ENCODE measurements around the gene ADAMTS12.

ADAMTS12 gene

DNA sequence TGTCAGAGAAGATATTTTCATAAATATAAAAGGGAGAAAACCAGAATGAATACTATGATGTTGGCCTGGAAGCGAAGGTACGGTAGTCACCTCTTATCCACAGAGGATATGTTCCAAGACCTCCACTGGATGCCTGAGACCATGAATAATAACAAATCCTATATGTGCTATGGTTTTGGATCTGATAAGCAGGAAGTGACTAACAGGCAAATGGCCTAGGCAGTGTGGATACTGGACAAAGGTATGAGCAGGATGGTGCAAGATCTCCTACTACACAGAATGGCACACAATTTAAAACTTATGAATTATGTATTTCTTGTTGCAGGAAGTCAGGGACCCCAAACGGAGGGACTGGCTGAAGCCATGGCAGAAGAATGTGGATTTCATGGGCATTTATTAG, 48.2 kb downstream of the ADAMTS12 start:
- Mint-ChIP-seq H3K36me3 (ENCODE audit: low read depth) (no peaks in the 10 kb centered on the region), H3K4me1 (ENCODE audit: low read depth) (peaks cover 8% of the 10 kb centered on the region), H3K9me3 (no peaks in the 10 kb centered on the region), H3K4me3 (no peak overlapping the region), H3K27ac (no peak overlapping the region), H3K27me3 (no peaks in the 10 kb centered on the region)
- DNase-seq, result no peak

GRCh38 chr5:33842456-33842855, 49.3 kb downstream of the ADAMTS12 start:
- H3K36me3 Mint-ChIP-seq (ENCODE audit: low read depth), result no peaks in the 10 kb centered on the region
- H3K9me3 Mint-ChIP-seq, result no peaks in the 10 kb centered on the region
- no peaks in the 10 kb centered on the region for H3K27me3 Mint-ChIP-seq
- peaks cover 8% of the 10 kb centered on the region for H3K4me1 Mint-ChIP-seq (ENCODE audit: low read depth)
- DNase-seq, result no peak
- no peak overlapping the region for H3K27ac Mint-ChIP-seq
- H3K4me3 Mint-ChIP-seq, result no peak overlapping the region

GRCh38 chr5:33841891-33842290, 49.9 kb downstream of the ADAMTS12 start:
- Mint-ChIP-seq H3K27me3 (no peaks in the 10 kb centered on the region), H3K4me3 (no peak overlapping the region), H3K27ac (no peak overlapping the region), H3K4me1 (ENCODE audit: low read depth) (peaks cover 8% of the 10 kb centered on the region), H3K36me3 (ENCODE audit: low read depth) (no peaks in the 10 kb centered on the region), H3K9me3 (no peaks in the 10 kb centered on the region)
- DNase-seq, result no peak

GRCh38 chr5:33840927-33841547, 50.8 kb downstream of the ADAMTS12 start:
- Mint-ChIP-seq H3K4me1 (ENCODE audit: low read depth) (peaks cover 8% of the 10 kb centered on the region), H3K9me3 (no peaks in the 10 kb centered on the region), H3K4me3 (no peak overlapping the region), H3K36me3 (ENCODE audit: low read depth) (no peaks in the 10 kb centered on the region), H3K27me3 (no peaks in the 10 kb centered on the region), H3K27ac (no peak overlapping the region)
- DNase-seq, result no peak

DNA sequence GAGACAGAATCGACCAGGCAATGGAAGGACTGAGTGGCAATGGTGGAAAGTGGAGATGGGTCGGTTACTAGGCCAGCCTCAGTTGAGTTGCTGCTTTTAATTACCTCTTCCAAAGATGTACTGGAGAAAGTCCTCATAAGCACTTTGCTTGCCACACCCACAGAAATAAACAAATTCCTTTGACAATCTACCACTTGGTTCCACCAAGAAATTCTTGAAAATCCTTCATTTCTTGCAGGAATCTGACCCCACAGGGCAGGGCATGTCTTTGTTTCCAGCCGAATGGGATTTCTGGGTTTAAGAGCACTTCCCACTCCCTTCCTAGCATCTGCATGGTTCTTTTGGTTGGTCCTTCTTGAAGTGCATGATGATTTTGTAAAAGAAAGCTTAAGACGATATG, 54.5 kb downstream of the ADAMTS12 start:
- Mint-ChIP-seq H3K36me3 (ENCODE audit: low read depth) (no peaks in the 10 kb centered on the region), H3K4me1 (ENCODE audit: low read depth) (peaks cover 8% of the 10 kb centered on the region), H3K9me3 (no peaks in the 10 kb centered on the region)

GRCh38 chr5:33834334-33834733, 57.5 kb downstream of the ADAMTS12 start:
- Mint-ChIP-seq H3K4me1 (ENCODE audit: low read depth) (no peaks in the 10 kb centered on the region), H3K27ac (no peak overlapping the region), H3K9me3 (no peaks in the 10 kb centered on the region), H3K4me3 (no peak overlapping the region), H3K36me3 (ENCODE audit: low read depth) (no peaks in the 10 kb centered on the region), H3K27me3 (no peaks in the 10 kb centered on the region)
- DNase-seq, result no peak

More for the DNA sequence above, 54.5 kb downstream of the ADAMTS12 start:
- no peak for DNase-seq
- Mint-ChIP-seq H3K4me3 (no peak overlapping the region), H3K27ac (no peak overlapping the region), H3K27me3 (no peaks in the 10 kb centered on the region)

DNA sequence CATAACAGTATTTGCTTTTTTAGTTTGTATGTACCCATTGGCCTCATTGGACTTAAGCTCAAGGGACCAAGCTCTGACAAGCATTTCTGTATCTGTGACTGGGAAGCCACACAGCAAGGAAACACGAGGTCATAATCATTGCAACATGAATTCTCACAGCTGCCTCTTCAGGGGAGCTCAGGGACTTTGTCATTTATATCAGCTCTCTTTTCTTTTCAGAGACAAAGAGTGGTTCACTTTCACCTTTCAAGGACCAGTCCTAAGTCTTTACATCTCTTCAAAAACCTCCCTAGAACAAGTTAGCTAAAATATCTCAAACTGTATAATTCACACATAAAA, 58.6 kb downstream of the ADAMTS12 start:
- Mint-ChIP-seq H3K27me3 (no peaks in the 10 kb centered on the region), H3K4me1 (ENCODE audit: low read depth) (no peaks in the 10 kb centered on the region), H3K4me3 (no peak overlapping the region), H3K9me3 (no peaks in the 10 kb centered on the region), H3K27ac (no peak overlapping the region), H3K36me3 (ENCODE audit: low read depth) (no peaks in the 10 kb centered on the region)
- no peak for DNase-seq

- DNase-seq, result no peak
- no peak overlapping the region for H3K27ac Mint-ChIP-seq
- no peaks in the 10 kb centered on the region for H3K4me1 Mint-ChIP-seq (ENCODE audit: low read depth)
- H3K36me3 Mint-ChIP-seq (ENCODE audit: low read depth), result no peaks in the 10 kb centered on the region
- H3K4me3 Mint-ChIP-seq, result no peak overlapping the region
- H3K27me3 Mint-ChIP-seq, result no peaks in the 10 kb centered on the region
- no peaks in the 10 kb centered on the region for H3K9me3 Mint-ChIP-seq
Measured at GRCh38 chr5:33832404-33833236, 59.2 kb downstream of the ADAMTS12 start.

DNA sequence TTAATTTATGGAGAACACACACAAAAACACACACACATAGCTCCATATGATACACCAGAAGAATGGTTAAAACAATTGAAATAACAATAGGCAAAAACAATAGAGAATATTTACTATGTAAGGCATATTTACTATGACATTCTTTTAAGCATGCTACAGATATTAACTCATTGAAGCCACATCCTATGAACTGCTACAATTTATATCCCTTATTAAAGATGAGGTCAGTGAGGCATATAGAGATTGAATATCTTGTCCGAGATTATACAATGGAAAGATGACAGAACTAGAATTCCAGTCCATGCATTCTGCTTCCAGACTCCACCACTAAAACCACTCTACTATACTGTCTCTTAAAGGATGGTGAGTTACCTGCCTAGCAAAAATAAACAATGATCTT, 60.7 kb downstream of the ADAMTS12 start:
- no peak for DNase-seq
- Mint-ChIP-seq H3K9me3 (no peaks in the 10 kb centered on the region), H3K27ac (no peak overlapping the region), H3K36me3 (ENCODE audit: low read depth) (no peaks in the 10 kb centered on the region), H3K27me3 (no peaks in the 10 kb centered on the region), H3K4me1 (ENCODE audit: low read depth) (no peaks in the 10 kb centered on the region), H3K4me3 (no peak overlapping the region)

DNA sequence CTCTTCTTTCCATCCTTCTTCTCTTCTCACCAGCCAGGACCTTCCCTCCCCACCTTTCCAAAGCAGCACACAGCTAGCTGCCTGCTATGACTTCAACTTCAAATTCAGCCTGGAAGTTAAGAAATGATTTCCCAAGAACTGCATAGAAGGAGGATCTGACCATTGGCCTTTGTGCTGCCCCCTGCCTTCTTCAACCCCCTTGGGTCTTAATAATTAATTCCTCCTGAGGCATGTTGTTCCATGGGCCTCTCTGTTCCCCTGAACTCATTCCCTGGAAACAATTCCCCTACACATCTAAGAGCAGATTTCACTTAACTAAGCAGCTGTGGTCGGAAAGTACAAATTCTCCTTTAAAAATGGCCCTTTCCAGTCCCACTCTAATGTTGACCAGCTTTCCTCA, 62.4 kb downstream of the ADAMTS12 start:
- Mint-ChIP-seq H3K27ac (no peak overlapping the region), H3K36me3 (ENCODE audit: low read depth) (no peaks in the 10 kb centered on the region), H3K4me3 (no peak overlapping the region), H3K27me3 (no peaks in the 10 kb centered on the region), H3K4me1 (ENCODE audit: low read depth) (no peaks in the 10 kb centered on the region), H3K9me3 (no peaks in the 10 kb centered on the region)
- no peak for DNase-seq

DNA sequence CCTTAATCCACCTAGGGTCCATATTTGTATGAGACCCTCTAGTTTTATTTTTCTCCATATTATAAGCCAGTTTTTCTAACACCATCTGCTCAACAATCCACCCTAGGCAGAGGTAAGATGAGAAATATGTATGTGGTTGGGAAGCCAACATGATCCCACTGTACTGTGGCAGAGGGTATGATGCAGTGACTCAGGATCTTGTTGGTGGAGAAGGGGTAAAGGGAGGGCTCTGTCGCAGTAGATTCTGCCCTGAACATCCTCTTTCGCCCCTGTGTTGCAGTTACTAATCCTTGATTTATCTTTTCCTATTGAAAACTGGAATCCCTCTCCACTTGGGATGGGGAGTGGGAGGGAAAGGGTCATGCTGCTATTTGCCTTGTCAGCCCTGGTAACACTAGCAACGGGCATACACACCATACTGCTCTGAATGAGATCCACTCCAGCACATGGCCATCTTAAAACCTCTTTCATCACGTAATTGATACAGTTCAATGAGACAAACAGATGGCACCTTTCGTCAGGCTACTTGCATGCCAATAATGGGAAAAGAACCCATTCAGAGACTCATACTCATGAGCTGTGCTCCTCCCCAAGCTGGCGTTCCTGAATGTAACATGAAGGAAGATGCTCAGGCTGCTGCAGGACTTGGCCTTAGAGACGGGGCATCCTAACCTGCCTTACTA, 63.0 kb downstream of the ADAMTS12 start:
- Mint-ChIP-seq H3K27me3 (no peaks in the 10 kb centered on the region), H3K4me3 (no peak overlapping the region), H3K36me3 (ENCODE audit: low read depth) (no peaks in the 10 kb centered on the region), H3K4me1 (ENCODE audit: low read depth) (no peaks in the 10 kb centered on the region), H3K27ac (no peak overlapping the region), H3K9me3 (no peaks in the 10 kb centered on the region)
- no peak for DNase-seq

- Mint-ChIP-seq H3K4me1 (ENCODE audit: low read depth) (no peaks in the 10 kb centered on the region), H3K27ac (no peak overlapping the region), H3K36me3 (ENCODE audit: low read depth) (no peaks in the 10 kb centered on the region), H3K27me3 (no peaks in the 10 kb centered on the region), H3K4me3 (no peak overlapping the region), H3K9me3 (no peaks in the 10 kb centered on the region)
- no peak for DNase-seq
Measured at GRCh38 chr5:33827885-33828284, 63.9 kb downstream of the ADAMTS12 start.

DNA sequence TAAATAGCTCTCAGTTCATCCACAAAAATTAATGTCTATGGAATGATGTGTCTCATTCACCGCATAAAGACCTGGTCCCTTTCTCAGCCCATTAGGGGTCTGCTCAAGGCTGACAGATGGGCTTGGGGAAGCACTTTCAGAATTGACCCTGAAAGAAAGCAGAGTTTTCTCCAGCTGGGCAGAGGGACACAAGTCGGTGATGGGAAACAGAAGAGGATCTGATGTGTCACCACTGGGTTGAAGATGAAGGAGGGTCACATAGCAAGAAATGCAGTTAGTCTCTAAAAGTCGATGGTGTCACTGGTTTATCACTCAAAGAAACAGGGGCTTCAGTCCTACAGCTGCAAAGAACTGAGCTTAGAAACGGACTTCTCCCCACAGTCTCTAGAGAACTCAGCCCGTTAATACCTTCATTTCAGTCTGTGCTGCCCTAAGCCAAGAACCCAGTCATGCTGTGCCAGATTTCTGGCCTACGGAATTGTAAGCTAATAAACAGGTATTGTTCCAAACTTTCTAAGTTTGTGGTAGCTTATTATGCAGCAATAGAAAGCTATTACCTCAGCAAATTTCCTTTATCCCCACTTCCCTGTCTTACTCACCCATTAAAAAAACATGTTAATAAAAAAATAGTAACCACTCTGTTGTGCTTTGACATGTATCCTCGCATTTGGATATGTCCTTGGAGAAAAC, 64.6 kb downstream of the ADAMTS12 start:
- no peak overlapping the region for H3K27ac Mint-ChIP-seq
- no peaks in the 10 kb centered on the region for H3K9me3 Mint-ChIP-seq
- H3K4me3 Mint-ChIP-seq, result no peak overlapping the region
- H3K36me3 Mint-ChIP-seq (ENCODE audit: low read depth), result no peaks in the 10 kb centered on the region
- H3K27me3 Mint-ChIP-seq, result peaks cover 3% of the 10 kb centered on the region
- DNase-seq, result no peak
- H3K4me1 Mint-ChIP-seq (ENCODE audit: low read depth), result no peaks in the 10 kb centered on the region

GRCh38 chr5:33824516-33825195, 67.1 kb downstream of the ADAMTS12 start:
- Mint-ChIP-seq H3K4me3 (no peak overlapping the region), H3K36me3 (ENCODE audit: low read depth) (no peaks in the 10 kb centered on the region), H3K4me1 (ENCODE audit: low read depth) (no peaks in the 10 kb centered on the region), H3K9me3 (no peaks in the 10 kb centered on the region), H3K27ac (no peak overlapping the region), H3K27me3 (peaks cover 5% of the 10 kb centered on the region)
- DNase-seq, result no peak
